Measurements from ENCODE around the gene GMNC.

- TF ChIP-seq CTCF (conservative IDR thresholded peaks at IDR 0.05 in 1 of 2, IDR thresholded peaks at IDR 0.05 in 1 of 2; ENCODE audit: low read depth in 1 of 2, low read length in 2 of 2) (no peak), EZH2 (IDR thresholded peaks at IDR 0.05; ENCODE audit: low read length, missing control alignments) (no peak)
Measured at GRCh38 chr3:190810957-190811356, 51.5 kb downstream of the GMNC start.
